Activated CD4-positive, alpha-beta memory T cell treated with anti-CD3 and anti-CD28 coated beads for 36 hours (primary cell): ENCODE data around the gene TMEM186. TPM values are rescaled to one million over a fixed set of nuclear protein-coding genes. Genes with fewer than 3 reads are reported as not detected.

Experiments
- total RNA-seq, 2 experiments: library from RNA; stranded (reverse); gene quantifications; one replicate each; pipeline ENCODE4 v1.2.3, GENCODE V29; 2021

TMEM186 gene
- total RNA-seq, 2 experiments from 2014 or later, result 16.0 TPM

Other genes with a start within 250 kb of the TMEM186 start
- gene TMEM114, start 207.1 kb downstream of the TMEM186 start, total RNA-seq, result not detected
- 10 to 100 TPM; 26.4 to 30.8 TPM for gene METTL22, start 175.9 kb downstream of the TMEM186 start, total RNA-seq
- 10 to 100 TPM in 1 of 2 experiments, 1 to 10 TPM in 1; 8.7 to 10.0 TPM for gene ABAT, start 123.0 kb downstream of the TMEM186 start, total RNA-seq
- gene PMM2, start 200 bp upstream of the TMEM186 start, total RNA-seq, result 10 to 100 TPM; 34.0 to 36.0 TPM
- gene CARHSP1, start 71.4 kb upstream of the TMEM186 start, total RNA-seq, result 10 to 100 TPM; 64.9 to 73.1 TPM
- not detected for gene LITAFD, start 84.7 kb upstream of the TMEM186 start, total RNA-seq
- gene USP7, start 166.3 kb upstream of the TMEM186 start, total RNA-seq, result 100 to 1,000 TPM; 154 to 170 TPM